Muscle of arm (tissue), 12 donors: ENCODE data around the gene PROSER3. TPM values are rescaled to one million over a fixed set of nuclear protein-coding genes. Genes with fewer than 3 reads are reported as not detected.

Experiments
- DNase-seq: peaks from one replicate; pipeline ENCODE4 v3.0.0-alpha.2; 2013
- polyA plus RNA-seq, 12 donors: library from polyadenylated mRNA; unstranded; fragments of 120-200 nt; gene quantifications; one replicate each; pipeline ENCODE4 v1.2.1, GENCODE V29; 2013; ENCODE audit not compliant: insufficient read length in 12 of 12

The PROSER3 gene
- polyA plus RNA-seq, 12 donors = 7.1 to 30.4 (median 13.7) TPM; not detected in 1

GRCh38 chr19:35775298-35776101 lies 17.5 kb downstream of the PROSER3 start, which contains the start of gene ARHGAP33:
ARHGAP33 (plus strand) TSS chr19:35775564; CDS start chr19:35775659, 95 bp downstream.
- peak; percentile 98 for DNase-seq

GRCh38 chr19:35776102-35776788 lies 18.3 kb downstream of the PROSER3 start:
- no peak for DNase-seq

- DNase-seq = no peak
These were observed 19.3 kb downstream of the PROSER3 start for GRCh38 chr19:35777086-35777841.

GRCh38 chr19:35777961-35778360 lies 20.0 kb downstream of the PROSER3 start:
- DNase-seq = no peak

- DNase-seq = no peak
These were observed 21.1 kb downstream of the PROSER3 start for GRCh38 chr19:35779033-35779432.

- DNase-seq = no peak
These were observed 22.1 kb downstream of the PROSER3 start for GRCh38 chr19:35780058-35780457.

- DNase-seq = no peak
These were observed 22.7 kb downstream of the PROSER3 start for GRCh38 chr19:35780717-35781116.

GRCh38 chr19:35781650-35782049 lies 23.7 kb downstream of the PROSER3 start:
- no peak for DNase-seq

- no peak for DNase-seq
These were observed 24.6 kb downstream of the PROSER3 start for GRCh38 chr19:35782589-35782988.

GRCh38 chr19:35783469-35784434 lies 25.8 kb downstream of the PROSER3 start:
- no peak for DNase-seq

- no peak for DNase-seq
These were observed 26.7 kb downstream of the PROSER3 start for GRCh38 chr19:35784503-35785338.

- no peak for DNase-seq
These were observed 27.3 kb downstream of the PROSER3 start for GRCh38 chr19:35785339-35785627.

GRCh38 chr19:35786299-35787160 lies 28.6 kb downstream of the PROSER3 start:
- DNase-seq = no peak

- DNase-seq = no peak
These were observed 29.3 kb downstream of the PROSER3 start for GRCh38 chr19:35787227-35787799.

GRCh38 chr19:35788205-35788960 lies 30.4 kb downstream of the PROSER3 start:
- no peak for DNase-seq

GRCh38 chr19:35789195-35789977 lies 31.4 kb downstream of the PROSER3 start:
- no peak for DNase-seq
